IMR-90 (cell line): ENCODE measurements around the gene ZNHIT1. TPM values are rescaled to one million over a fixed set of nuclear protein-coding genes. Genes with fewer than 3 reads are reported as not detected.

Source experiments
- ATAC-seq: fragments of 200-7000 bp; cut with Tn5 transposase; 2 replicates; pipeline ENCODE4 v1.9.1; 2020; ENCODE audit warnings: low read depth, mild to moderate bottlenecking, moderate library complexity
- BruUV-seq: library from RNA; stranded (reverse); fragments of 400-500 nt; replicated peaks from 2 replicates; lab custom pipeline; 2021; lab: Mats Ljungman, UMichigan
- CTCF ChIA-PET: fragments of 300-600 bp; formaldehyde crosslinking; extraction: SDS; loops from one replicate; lab custom pipeline; 2021; ENCODE audit warnings: antibody characterized with exemption; lab: Yijun Ruan, JAX
- POLR2A ChIA-PET: fragments of 300-600 bp; sonication (Branson Sonifier 250); formaldehyde crosslinking; loops from one replicate; lab custom pipeline; 2022; ENCODE audit warnings: antibody characterized with exemption; ENCODE audit not compliant: unreplicated experiment; lab: Charles Lee
- DNase-seq: peaks from one replicate; pipeline ENCODE4 v3.0.0; 2013
- H2AFZ ChIP-seq: replicated peaks from 2 replicates; pipeline ENCODE3; 2013; ENCODE audit warnings: low read length, mild to moderate bottlenecking; ENCODE audit not compliant: poor library complexity
- H2AK5ac ChIP-seq: 2 replicates; pipeline ENCODE4 v1.6.1; 2013; ENCODE audit warnings: low read depth, low read length, inconsistent platforms
- H2AK9ac ChIP-seq: replicated peaks from 2 replicates; pipeline ENCODE3; 2013; ENCODE audit warnings: mild to moderate bottlenecking, low read depth, low read length, moderate library complexity; ENCODE audit not compliant: poor library complexity
- H2BK120ac ChIP-seq: 2 replicates; pipeline ENCODE4 v1.6.1; 2013; ENCODE audit warnings: low read depth, low read length, inconsistent platforms
- H2BK15ac ChIP-seq: 3 replicates; pipeline ENCODE4 v1.6.1; 2013; ENCODE audit warnings: low read depth, low read length, inconsistent platforms
- H2BK20ac ChIP-seq: 2 replicates; pipeline ENCODE4 v1.6.1; 2013; ENCODE audit warnings: low read depth, mild to moderate bottlenecking, inconsistent platforms, low read length, moderate library complexity
- H2BK5ac ChIP-seq: 2 replicates; pipeline ENCODE4 v1.6.1; 2013; ENCODE audit warnings: mild to moderate bottlenecking, low read depth, low read length, inconsistent platforms; ENCODE audit not compliant: poor library complexity, severe bottlenecking
- H3K14ac ChIP-seq: replicated peaks from 2 replicates; pipeline ENCODE4 v1.6.1; 2013; ENCODE audit warnings: low read depth, low read length, inconsistent platforms
- H3K18ac ChIP-seq: 2 replicates; pipeline ENCODE4 v1.6.1; 2013; ENCODE audit warnings: low read depth, low read length, control low read depth
- H3K23ac ChIP-seq: 2 replicates; pipeline ENCODE4 v1.6.1; 2013; ENCODE audit warnings: low read depth, low read length, inconsistent platforms
- H3K27ac ChIP-seq: 2 replicates; pipeline ENCODE4 v1.5.1; 2013; ENCODE audit warnings: mild to moderate bottlenecking, control low read depth, low read length; ENCODE audit not compliant: insufficient read depth
- H3K27me3 ChIP-seq: 2 replicates; pipeline ENCODE4 v1.6.1; 2013; ENCODE audit warnings: low read length; ENCODE audit not compliant: control insufficient read depth, insufficient read depth
- H3K36me3 ChIP-seq: 2 replicates; pipeline ENCODE4 v1.6.1; 2013; ENCODE audit warnings: low read length, mixed read lengths; ENCODE audit not compliant: control insufficient read depth, insufficient read depth
- H3K4ac ChIP-seq: 2 replicates; pipeline ENCODE4 v1.6.1; 2013; ENCODE audit warnings: low read depth, low read length, inconsistent platforms
- H3K4me1 ChIP-seq: 2 replicates; pipeline ENCODE4 v1.6.1; 2013; ENCODE audit warnings: low read length, mixed read lengths; ENCODE audit not compliant: control insufficient read depth, insufficient read depth
- H3K4me2 ChIP-seq: 2 replicates; pipeline ENCODE4 v1.6.1; 2013; ENCODE audit warnings: low read depth, mild to moderate bottlenecking, control low read depth, low read length, moderate library complexity
- H3K4me3 ChIP-seq: 2 replicates; pipeline ENCODE4 v1.5.1; 2013; ENCODE audit warnings: low read depth, mild to moderate bottlenecking, control low read depth, low read length, moderate library complexity; ENCODE audit not compliant: insufficient read depth
- H3K56ac ChIP-seq: 2 replicates; pipeline ENCODE4 v1.6.1; 2013; ENCODE audit warnings: low read length, inconsistent platforms; ENCODE audit not compliant: insufficient read depth; ENCODE audit errors: extremely low read depth
- H3K79me1 ChIP-seq, 2 experiments: 2 replicates each; pipeline ENCODE4 v1.6.1; 2013; ENCODE audit warnings: low read length in 2 of 2, inconsistent platforms in 1 of 2, low read depth in 1 of 2
- H3K9ac ChIP-seq: 2 replicates; pipeline ENCODE4 v1.6.1; 2013; ENCODE audit warnings: low read depth, low read length, control low read depth
- H3K9me1 ChIP-seq: 2 replicates; pipeline ENCODE4 v1.6.1; 2013; ENCODE audit warnings: low read length, inconsistent platforms; ENCODE audit not compliant: insufficient read depth
- H3K9me3 ChIP-seq: 2 replicates; pipeline ENCODE4 v1.6.1; 2013; ENCODE audit warnings: low read length; ENCODE audit not compliant: control insufficient read depth, insufficient read depth
- H4K20me1 ChIP-seq: 2 replicates; pipeline ENCODE4 v1.6.1; 2013; ENCODE audit warnings: low read length, inconsistent platforms; ENCODE audit not compliant: insufficient read depth
- H4K5ac ChIP-seq: 2 replicates; pipeline ENCODE4 v1.6.1; 2013; ENCODE audit warnings: mild to moderate bottlenecking, low read depth, low read length, control low read depth
- H4K8ac ChIP-seq, 2 experiments: 2 replicates each; pipeline ENCODE4 v1.6.1; 2013; ENCODE audit warnings: low read depth in 2 of 2, low read length in 2 of 2, control low read depth in 1 of 2, inconsistent platforms in 1 of 2
- H4K91ac ChIP-seq: 2 replicates; pipeline ENCODE4 v1.6.1; 2013; ENCODE audit warnings: low read depth, low read length, inconsistent platforms; ENCODE audit not compliant: insufficient read depth
- FOS ChIP-seq: fragments of 150-350 bp; IDR thresholded peaks from 2 replicates; pipeline ENCODE4 v1.6.1; 2016; ENCODE audit warnings: low read depth, low read length
- MAFK ChIP-seq: IDR thresholded peaks from 2 replicates; pipeline ENCODE4 v1.6.1; 2012; ENCODE audit warnings: low read depth, low read length, improper control_type of control experiment
- WGBS, 2 experiments: methylation state at CpG; one replicate each; pipeline versions ENCODE4 v1.1.5 to v1.1.7; 2013; ENCODE audit warnings: missing lambda C conversion rate in 2 of 2; ENCODE audit not compliant: insufficient read length in 1 of 2; ENCODE audit errors: extremely low coverage in 2 of 2; 5-methylcytosine and 5-hydroxymethylcytosine counted together
- dilution Hi-C: fragments of 300-500 bp; cut with HindIII; formaldehyde crosslinking; loops from one replicate; pipeline ENCODE4 v1.14.3; 2018; ENCODE audit warnings: low sequenced_read_pairs; ENCODE audit not compliant: unreplicated experiment
- in situ Hi-C: fragments of 300-500 bp; cut with MboI; formaldehyde crosslinking; loops from 3 replicates; pipeline ENCODE4 v1.14.3; 2019; ENCODE audit warnings: low sequenced_read_pairs, inconsistent platforms, mixed read lengths
- intact Hi-C: fragments of 100-400 bp; cut with micrococcal nuclease; formaldehyde crosslinking; loops from 2 replicates; pipeline ENCODE4 v1.10.0; 2022
- polyA plus RNA-seq, 3 experiments: library from polyadenylated mRNA; depleted of rRNA; stranded (reverse); fragments of >200 nt; gene quantifications; 2 replicates each; pipeline ENCODE4 v1.2.3, GENCODE V29; 2012; ENCODE audit warnings: low replicate concordance in 1 of 3
- total RNA-seq: library from RNA; depleted of rRNA; stranded (reverse); fragments of >200 nt; gene quantifications from 2 replicates; pipeline ENCODE4 v1.2.3, GENCODE V29; 2012
- TF ChIP-seq, protein P1 (sequence below): fragments of 150-350 bp; IDR thresholded peaks from 2 replicates; pipeline ENCODE4 v1.6.1; 2017; ENCODE audit warnings: mild to moderate bottlenecking, antibody characterized with exemption, low read length, low read depth

Gene ZNHIT1
- total and polyA plus RNA-seq, 2 of the 4 experiments (the other 2 are of a cell fraction) = 31.7 to 47.1 TPM

DNA sequence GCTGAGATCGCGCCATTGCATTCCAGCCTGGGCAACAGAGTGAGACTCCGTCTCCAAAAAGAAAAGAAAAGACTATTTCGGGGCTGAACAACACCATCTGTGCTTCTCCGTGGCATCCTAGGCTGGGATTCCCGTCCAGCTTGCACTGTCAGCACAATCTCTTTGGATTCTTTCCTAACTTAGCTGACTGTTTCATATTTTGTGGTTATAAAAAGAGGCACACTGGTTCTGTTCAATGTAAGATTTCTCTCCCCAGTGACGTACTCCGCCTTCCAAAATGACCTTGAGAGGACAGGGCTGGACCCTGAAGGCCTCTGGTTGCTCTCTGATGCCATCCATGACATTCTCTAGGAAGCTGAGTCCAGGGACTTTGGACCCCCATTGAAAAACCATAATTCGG is 8.8 kb downstream of the ZNHIT1 start:
- dilution Hi-C loops (no loop called here), intact Hi-C loops (no loop called here), in situ Hi-C loops (no loop called here)
- peaks cover 0 to 7% of the 10 kb centered on the region in 2 experiments; a peak in 3 of 4 replicates for H3K79me1 ChIP-seq
- no peak overlapping the region for H4K8ac ChIP-seq
- H3K9me1 ChIP-seq = peaks cover 7% of the 10 kb centered on the region
- no peaks in the 10 kb centered on the region for H3K9me3 ChIP-seq
- no TSS peak for BruUV-seq
- H4K5ac ChIP-seq = no peak overlapping the region
- no peak overlapping the region for H3K56ac ChIP-seq
- H3K27me3 ChIP-seq = no peaks in the 10 kb centered on the region
- no peaks in the 10 kb centered on the region; the same call in 1 of the 2 replicates for H3K4me1 ChIP-seq
- ATAC-seq = no peak
- no peak overlapping the region for H3K4ac ChIP-seq
- H3K18ac ChIP-seq = no peak overlapping the region
- CTCF ChIA-PET = no interaction called here
- no peak overlapping the region for H2AK5ac ChIP-seq
- WGBS, 2 experiments = 96% methylated on average over 3 of the region's 9 CpGs; no CpG with 5 or more reads in 1 of the 2 experiments
- H3K14ac ChIP-seq = no peak overlapping the region
- peaks cover 8% of the 10 kb centered on the region for H4K20me1 ChIP-seq
- no peak overlapping the region for H2BK20ac ChIP-seq
- TF ChIP-seq MAFK (peak; percentile 67), FOS (no peak)
- TF ChIP-seq, protein P1, sequence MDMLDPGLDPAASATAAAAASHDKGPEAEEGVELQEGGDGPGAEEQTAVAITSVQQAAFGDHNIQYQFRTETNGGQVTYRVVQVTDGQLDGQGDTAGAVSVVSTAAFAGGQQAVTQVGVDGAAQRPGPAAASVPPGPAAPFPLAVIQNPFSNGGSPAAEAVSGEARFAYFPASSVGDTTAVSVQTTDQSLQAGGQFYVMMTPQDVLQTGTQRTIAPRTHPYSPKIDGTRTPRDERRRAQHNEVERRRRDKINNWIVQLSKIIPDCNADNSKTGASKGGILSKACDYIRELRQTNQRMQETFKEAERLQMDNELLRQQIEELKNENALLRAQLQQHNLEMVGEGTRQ = no peak
- H3K4me2 ChIP-seq = no peak overlapping the region
- H2BK15ac ChIP-seq = no peak overlapping the region
- no peak overlapping the region for H2BK5ac ChIP-seq
- POLR2A ChIA-PET = no interaction called here
- H3K36me3 ChIP-seq = peaks cover 39% of the 10 kb centered on the region
- H3K4me3 ChIP-seq = no peak overlapping the region
- no peak overlapping the region for H3K9ac ChIP-seq
- H3K23ac ChIP-seq = no peak overlapping the region
- H4K91ac ChIP-seq = no peak overlapping the region
- no peak overlapping the region for H2AFZ ChIP-seq
- DNase-seq = no peak
- H2AK9ac ChIP-seq = no peak overlapping the region
- H2BK120ac ChIP-seq = no peak overlapping the region
- no peak overlapping the region for H3K27ac ChIP-seq
